ENCODE data around the gene GNG3. TPM values are rescaled to one million over a fixed set of nuclear protein-coding genes. Genes with fewer than 3 reads are reported as not detected.

Gene GNG3
- total RNA-seq, 1 experiment from 2014 or later, result not detected

GRCh38 chr11:62708793-62709192 is 1.3 kb downstream of the GNG3 start (continued):
- TF ChIP-seq, protein P1, sequence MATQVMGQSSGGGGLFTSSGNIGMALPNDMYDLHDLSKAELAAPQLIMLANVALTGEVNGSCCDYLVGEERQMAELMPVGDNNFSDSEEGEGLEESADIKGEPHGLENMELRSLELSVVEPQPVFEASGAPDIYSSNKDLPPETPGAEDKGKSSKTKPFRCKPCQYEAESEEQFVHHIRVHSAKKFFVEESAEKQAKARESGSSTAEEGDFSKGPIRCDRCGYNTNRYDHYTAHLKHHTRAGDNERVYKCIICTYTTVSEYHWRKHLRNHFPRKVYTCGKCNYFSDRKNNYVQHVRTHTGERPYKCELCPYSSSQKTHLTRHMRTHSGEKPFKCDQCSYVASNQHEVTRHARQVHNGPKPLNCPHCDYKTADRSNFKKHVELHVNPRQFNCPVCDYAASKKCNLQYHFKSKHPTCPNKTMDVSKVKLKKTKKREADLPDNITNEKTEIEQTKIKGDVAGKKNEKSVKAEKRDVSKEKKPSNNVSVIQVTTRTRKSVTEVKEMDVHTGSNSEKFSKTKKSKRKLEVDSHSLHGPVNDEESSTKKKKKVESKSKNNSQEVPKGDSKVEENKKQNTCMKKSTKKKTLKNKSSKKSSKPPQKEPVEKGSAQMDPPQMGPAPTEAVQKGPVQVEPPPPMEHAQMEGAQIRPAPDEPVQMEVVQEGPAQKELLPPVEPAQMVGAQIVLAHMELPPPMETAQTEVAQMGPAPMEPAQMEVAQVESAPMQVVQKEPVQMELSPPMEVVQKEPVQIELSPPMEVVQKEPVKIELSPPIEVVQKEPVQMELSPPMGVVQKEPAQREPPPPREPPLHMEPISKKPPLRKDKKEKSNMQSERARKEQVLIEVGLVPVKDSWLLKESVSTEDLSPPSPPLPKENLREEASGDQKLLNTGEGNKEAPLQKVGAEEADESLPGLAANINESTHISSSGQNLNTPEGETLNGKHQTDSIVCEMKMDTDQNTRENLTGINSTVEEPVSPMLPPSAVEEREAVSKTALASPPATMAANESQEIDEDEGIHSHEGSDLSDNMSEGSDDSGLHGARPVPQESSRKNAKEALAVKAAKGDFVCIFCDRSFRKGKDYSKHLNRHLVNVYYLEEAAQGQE (IDR thresholded peaks at IDR 0.05; ENCODE audit: low read depth), result no peak
- TF ChIP-seq SIN3A (IDR thresholded peaks at IDR 0.05; ENCODE audit: low read depth) (no peak), TCF7L2 (IDR thresholded peaks at IDR 0.05; ENCODE audit: borderline replicate concordance, extremely low read depth, insufficient read depth, insufficient read length) (no peak), POLR2AphosphoS5 (IDR thresholded peaks at IDR 0.05; ENCODE audit: low read depth, low read length) (no peak), RAD21 (IDR thresholded peaks at IDR 0.05; ENCODE audit: low read depth) (no peak), ZFX (IDR thresholded peaks at IDR 0.05) (no peak), SRF (IDR thresholded peaks at IDR 0.05; ENCODE audit: low read depth) (no peak), ZNF274 (IDR thresholded peaks at IDR 0.05; ENCODE audit: low read depth, low read length) (no peak), FOSL1 (IDR thresholded peaks at IDR 0.05; ENCODE audit: low read depth) (no peak), EZH2phosphoT487 (IDR thresholded peaks at IDR 0.05; ENCODE audit: borderline replicate concordance) (no peak)

GRCh38 chr11:62709247-62710000 is 1.9 kb downstream of the GNG3 start:
- Histone ChIP-seq H3K4me2 (ENCODE audit: low read length) (no peak overlapping the region), H3K4me3 (replicated peaks in 1 of 2; ENCODE audit: low read depth in 1 of 2, low read length in 2 of 2) (no peak overlapping the region), H3K4me1 (ENCODE audit: control insufficient read depth in 1 of 2, insufficient read depth in 2 of 2, low read length in 2 of 2) (peaks cover 5 to 20% of the 10 kb centered on the region in 2 experiments), H4K20me1 (ENCODE audit: insufficient read depth) (no peaks in the 10 kb centered on the region), H3K9ac (ENCODE audit: low read length) (no peak overlapping the region), H3K9me2 (ENCODE audit: insufficient read depth) (no peaks in the 10 kb centered on the region), H3K9me3 (ENCODE audit: control insufficient read depth in 1 of 2, insufficient read depth in 1 of 2, low read depth in 1 of 2, low read length in 2 of 2) (no peaks in the 10 kb centered on the region), H3K27me3 (ENCODE audit: insufficient read depth, low read length) (no peaks in the 10 kb centered on the region), H3K79me2 (ENCODE audit: insufficient read depth, low read length) (peaks cover 24% of the 10 kb centered on the region), H3K27ac (ENCODE audit: low read depth, low read length) (no peak overlapping the region), H2AFZ (ENCODE audit: low read depth, low read length, poor library complexity, severe bottlenecking) (no peak overlapping the region), H3K36me3 (ENCODE audit: control insufficient read depth in 1 of 2, insufficient read depth in 2 of 2, low read length in 2 of 2) (peaks cover 24 to 44% of the 10 kb centered on the region in 2 experiments)
- ATAC-seq (no peak), DNase-seq (ENCODE audit: low read depth, low spot score) (no peak)
- intact Hi-C loops (cut with micrococcal nuclease), result no loop called here
- POLR2A ChIA-PET, result interaction anchor here (0.9 kb wide), 1 partner anchor 41 kb away, joined by 3 read pairs; no protein-coding TSS in a partner anchor
- RAD21 ChIA-PET (ENCODE audit: low non-redundant PET in 1 of 2, low total read pairs in 2 of 2, uncharacterized antibody in 2 of 2, unreplicated experiment in 2 of 2), result no interaction called here
- CTCF ChIA-PET, result no interaction called here
- BruUV-seq (replicated peaks), result no TSS peak
- TF ChIP-seq YY1 (IDR thresholded peaks at IDR 0.05; ENCODE audit: extremely low read depth, insufficient replicate concordance, low read depth, low read length) (peak; percentile 75), EGR1 (IDR thresholded peaks at IDR 0.05; ENCODE audit: low read depth) (no peak)

All from HCT116 (cell line).